Measurements from ENCODE around the gene HOXD3. TPM values are rescaled to one million over a fixed set of nuclear protein-coding genes. Genes with fewer than 3 reads are reported as not detected.

The HOXD3 gene
- total RNA-seq, 3 donors from 2014 or later (not counting 1 experiment from before 2014, with no cell fraction given) = not detected

DNA sequence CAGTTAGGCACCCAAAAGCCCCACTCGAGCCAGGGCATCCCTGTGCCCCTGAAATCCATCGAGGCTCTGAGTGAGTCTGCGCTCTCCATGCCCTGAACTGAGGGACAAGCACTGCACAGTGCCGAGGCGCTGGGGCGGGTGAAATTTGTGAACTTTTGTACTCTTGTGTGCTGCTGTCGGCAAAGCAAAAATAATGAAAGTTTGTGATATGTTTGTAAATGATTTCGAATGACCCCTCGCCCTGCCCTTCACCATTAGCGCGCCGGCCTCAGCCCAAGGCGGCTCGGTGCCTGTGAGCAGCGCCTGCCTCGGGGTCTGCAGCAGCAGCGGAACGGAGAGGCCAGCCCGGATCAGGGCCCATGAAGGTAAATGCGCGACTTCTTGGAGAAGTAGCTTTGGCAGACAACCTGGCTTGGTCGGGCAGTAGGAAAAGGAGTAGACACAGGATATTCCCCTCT, 7.6 kb upstream of the HOXD3 start:
- 19% methylated on average over 22 of the region's 22 CpGs for WGBS (ENCODE audit: insufficient coverage)

GRCh38 chr2:176149939-176150583, 7.0 kb upstream of the HOXD3 start:
- Mint-ChIP-seq H3K36me3 (no peaks in the 10 kb centered on the region), H3K27me3 (ENCODE audit: low read depth in 2 of 2) (peaks cover 65% of the 10 kb centered on the region in 2 donors), H3K9me3 (no peaks in the 10 kb centered on the region), H3K4me1 (peaks cover 0 to 6% of the 10 kb centered on the region in 2 donors), H3K4me3 (no peak overlapping the region), H3K27ac (no peak overlapping the region)
- no peak for DNase-seq
- ATAC-seq = no peak
- H3K4me1 ChIP-seq (ENCODE audit: control insufficient read depth, insufficient read depth, low read length) = peaks cover 4% of the 10 kb centered on the region
- no peak overlapping the region for H3K4me3 ChIP-seq (ENCODE audit: low read length)
- no peaks in the 10 kb centered on the region for H3K9me3 ChIP-seq (ENCODE audit: control insufficient read depth, insufficient read depth, low read length)
- no peak overlapping the region for H3K27ac ChIP-seq (ENCODE audit: low read length)
- 28% methylated on average over 23 of the region's 24 CpGs for WGBS (ENCODE audit: insufficient coverage)
- intact Hi-C loops (cut with micrococcal nuclease) = no loop called here
- peaks cover 65% of the 10 kb centered on the region for H3K27me3 ChIP-seq (ENCODE audit: control insufficient read depth, insufficient read depth, low read length)
- H3K36me3 ChIP-seq (ENCODE audit: control insufficient read depth, insufficient read depth, low read length) = no peaks in the 10 kb centered on the region
- TF ChIP-seq, protein P1, sequence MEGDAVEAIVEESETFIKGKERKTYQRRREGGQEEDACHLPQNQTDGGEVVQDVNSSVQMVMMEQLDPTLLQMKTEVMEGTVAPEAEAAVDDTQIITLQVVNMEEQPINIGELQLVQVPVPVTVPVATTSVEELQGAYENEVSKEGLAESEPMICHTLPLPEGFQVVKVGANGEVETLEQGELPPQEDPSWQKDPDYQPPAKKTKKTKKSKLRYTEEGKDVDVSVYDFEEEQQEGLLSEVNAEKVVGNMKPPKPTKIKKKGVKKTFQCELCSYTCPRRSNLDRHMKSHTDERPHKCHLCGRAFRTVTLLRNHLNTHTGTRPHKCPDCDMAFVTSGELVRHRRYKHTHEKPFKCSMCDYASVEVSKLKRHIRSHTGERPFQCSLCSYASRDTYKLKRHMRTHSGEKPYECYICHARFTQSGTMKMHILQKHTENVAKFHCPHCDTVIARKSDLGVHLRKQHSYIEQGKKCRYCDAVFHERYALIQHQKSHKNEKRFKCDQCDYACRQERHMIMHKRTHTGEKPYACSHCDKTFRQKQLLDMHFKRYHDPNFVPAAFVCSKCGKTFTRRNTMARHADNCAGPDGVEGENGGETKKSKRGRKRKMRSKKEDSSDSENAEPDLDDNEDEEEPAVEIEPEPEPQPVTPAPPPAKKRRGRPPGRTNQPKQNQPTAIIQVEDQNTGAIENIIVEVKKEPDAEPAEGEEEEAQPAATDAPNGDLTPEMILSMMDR (IDR thresholded peaks at IDR 0.05) = no peak

More for the DNA sequence above, 7.6 kb upstream of the HOXD3 start:
- Mint-ChIP-seq H3K36me3 (no peaks in the 10 kb centered on the region), H3K27me3 (ENCODE audit: low read depth in 2 of 2) (peaks cover 64 to 66% of the 10 kb centered on the region in 2 donors), H3K9me3 (no peaks in the 10 kb centered on the region), H3K27ac (no peak overlapping the region), H3K4me3 (no peak overlapping the region), H3K4me1 (peaks cover 0 to 6% of the 10 kb centered on the region in 2 donors)
- TF ChIP-seq, protein P1 (IDR thresholded peaks at IDR 0.05) = no peak
- H3K4me3 ChIP-seq (ENCODE audit: low read length) = no peak overlapping the region
- intact Hi-C loops (cut with micrococcal nuclease) = no loop called here
- H3K36me3 ChIP-seq (ENCODE audit: control insufficient read depth, insufficient read depth, low read length) = no peaks in the 10 kb centered on the region
- DNase-seq = no peak
- H3K4me1 ChIP-seq (ENCODE audit: control insufficient read depth, insufficient read depth, low read length) = peaks cover 4% of the 10 kb centered on the region
- ATAC-seq = no peak
- H3K27me3 ChIP-seq (ENCODE audit: control insufficient read depth, insufficient read depth, low read length) = peaks cover 67% of the 10 kb centered on the region
- H3K27ac ChIP-seq (ENCODE audit: low read length) = no peak overlapping the region
- H3K9me3 ChIP-seq (ENCODE audit: control insufficient read depth, insufficient read depth, low read length) = no peaks in the 10 kb centered on the region

- Histone ChIP-seq H3K9me3 (ENCODE audit: control insufficient read depth, insufficient read depth, low read length) (no peaks in the 10 kb centered on the region), H3K27me3 (ENCODE audit: control insufficient read depth, insufficient read depth, low read length) (peaks cover 67% of the 10 kb centered on the region), H3K4me1 (ENCODE audit: control insufficient read depth, insufficient read depth, low read length) (peaks cover 4% of the 10 kb centered on the region), H3K36me3 (ENCODE audit: control insufficient read depth, insufficient read depth, low read length) (no peaks in the 10 kb centered on the region), H3K27ac (ENCODE audit: low read length) (no peak overlapping the region), H3K4me3 (ENCODE audit: low read length) (no peak overlapping the region)
- Mint-ChIP-seq H3K4me1 (peaks cover 0 to 6% of the 10 kb centered on the region in 2 donors), H3K36me3 (no peaks in the 10 kb centered on the region), H3K4me3 (no peak overlapping the region), H3K27me3 (ENCODE audit: low read depth in 2 of 2) (peaks cover 66 to 67% of the 10 kb centered on the region in 2 donors), H3K27ac (no peak overlapping the region), H3K9me3 (no peaks in the 10 kb centered on the region)
- TF ChIP-seq, protein P1 (IDR thresholded peaks at IDR 0.05) = no peak
- no peak for DNase-seq
- 40% methylated on average over 14 of the region's 14 CpGs for WGBS (ENCODE audit: insufficient coverage)
- no peak for ATAC-seq
- intact Hi-C loops (cut with micrococcal nuclease) = no loop called here
These were observed 6.3 kb upstream of the HOXD3 start for GRCh38 chr2:176150584-176151441.
